Breast epithelium (tissue), 3 donors: ENCODE results near the gene HIPK2.

Source experiments
- CTCF ChIP-seq, 3 donors: fragments of 450-650 bp; IDR thresholded peaks; one replicate each; pipeline ENCODE4 v1.5.1; 2016 to 2017; ENCODE audit warnings: antibody characterized with exemption in 3 of 3, mild to moderate bottlenecking in 3 of 3, moderate library complexity in 3 of 3
- POLR2A ChIP-seq: fragments of 450-650 bp; IDR thresholded peaks from one replicate; pipeline ENCODE4 v1.6.1; 2016; ENCODE audit warnings: antibody characterized with exemption, mild to moderate bottlenecking, moderate library complexity
- POLR2AphosphoS5 ChIP-seq, 3 donors: sonication (generic); formaldehyde crosslinking; IDR thresholded peaks; one replicate each; pipeline ENCODE4 v1.6.1; 2017; ENCODE audit warnings: antibody characterized with exemption in 3 of 3

GRCh38 chr7:139718859-139719258 lies 58.9 kb downstream of the HIPK2 start:
- TF ChIP-seq POLR2A, result no peak
- TF ChIP-seq CTCF (IDR thresholded peaks at IDR 0.05), result no peak
- TF ChIP-seq POLR2AphosphoS5 (IDR thresholded peaks at IDR 0.05), result no peak
